Spleen (tissue), 7 donors: ENCODE results near the gene HINFP.

ENCODE experiments used
- CTCF ChIP-seq, 11 experiments: fragments of 200-600 bp in 7 of 11; fragments of 450-650 bp in 4 of 11; sonication (generic) in 4 of 11; IDR thresholded peaks in 8 of 11; conservative IDR thresholded peaks in 3 of 11; 1 replicate in 7 of 11; 2 replicates in 4 of 11; pipeline versions ENCODE4 v1.4.0 to v1.8.0; 2016 to 2021; ENCODE audit warnings: antibody characterized with exemption in 11 of 11, inconsistent platforms in 4 of 11, mild to moderate bottlenecking in 1 of 11
- POLR2A ChIP-seq, 3 donors: fragments of 450-650 bp; IDR thresholded peaks; one replicate each; pipeline ENCODE4 v1.5.1; 2017; ENCODE audit warnings: antibody characterized with exemption in 3 of 3, mild to moderate bottlenecking in 1 of 3
- POLR2AphosphoS5 ChIP-seq, 3 donors: sonication (generic); formaldehyde crosslinking; IDR thresholded peaks; one replicate each; pipeline ENCODE4 v1.5.1; 2017; ENCODE audit warnings: antibody characterized with exemption in 3 of 3
- donor health status: DM: no; HTN: no; CAD: no; lungs with moderate emphysema.
- donor health status: DM: no; HTN: no; CAD: no.
- donor health status: DM: no; HTN: no; CAD: no.

- no peak for TF ChIP-seq CTCF (IDR thresholded peaks at IDR 0.05 in 8 of 11, conservative IDR thresholded peaks at IDR 0.05 in 3 of 11)
- no peak for TF ChIP-seq POLR2AphosphoS5 (IDR thresholded peaks at IDR 0.05)
- no peak for TF ChIP-seq POLR2A (IDR thresholded peaks at IDR 0.05)
Observed at GRCh38 chr11:119160151-119160550, 38.8 kb downstream of the HINFP start.
